K562 (cell line): ENCODE results near the gene UIMC1. TPM values are rescaled to one million over a fixed set of nuclear protein-coding genes. Genes with fewer than 3 reads are reported as not detected.

Source experiments
- CHD7 ChIP-seq: fragments of 200-600 bp; sonication (generic); IDR thresholded peaks from one replicate; pipeline ENCODE4 v1.6.1; 2012; ENCODE audit warnings: mild to moderate bottlenecking, low read depth, low read length, inconsistent platforms
- GTF2F1 ChIP-seq: IDR thresholded peaks from 2 replicates; pipeline ENCODE4 v1.6.1; 2011; ENCODE audit warnings: low read depth, low read length, improper control_type of control experiment
- KLF1 ChIP-seq: fragments of 450-650 bp; IDR thresholded peaks from 2 replicates; pipeline ENCODE4 v1.6.1; 2016; ENCODE audit warnings: missing genetic modification characterization, missing compliant biosample characterization
- SRF ChIP-seq, 2 experiments: fragments of 250-450, 450-650 bp in 1 of 2; sonication (Bioruptor Pico) in 1 of 2; sonication (generic) in 1 of 2; formaldehyde crosslinking; IDR thresholded peaks; 2 replicates each; pipeline versions ENCODE4 v1.5.0 to v1.5.1; 2020 to 2022; ENCODE audit warnings: mild to moderate bottlenecking in 1 of 2, missing genetic modification reagents in 1 of 2
- TEAD2 ChIP-seq: fragments of 450-650 bp; IDR thresholded peaks from 2 replicates; pipeline ENCODE4 v1.6.1; 2016; ENCODE audit warnings: missing genetic modification characterization, control low read depth, missing compliant biosample characterization
- polyA plus RNA-seq, 8 experiments: library from polyadenylated mRNA; depleted of rRNA in 4 of 8; stranded (reverse) in 5 of 8; unstranded in 3 of 8; fragments of >200 nt; fragmentation: Nextera tagmentation in 2 of 8; fragmentation: Illumina TruSeq in 1 of 8; extraction: Ambion mirVana in 2 of 8; extraction: Trizol in 1 of 8; gene quantifications; 2 replicates each; pipeline versions ENCODE4 v1.2.1 to v1.2.3, GENCODE V29; 2011 to 2014; ENCODE audit warnings: inconsistent platforms in 1 of 8, missing spikeins in 1 of 8
- total RNA-seq, 7 experiments: library from RNA; depleted of rRNA in 6 of 7; stranded (reverse); fragments of >200 nt in 6 of 7; fragmentation: Illumina TruSeq in 2 of 7; extraction: Trizol in 2 of 7; gene quantifications; 2 replicates each; pipeline versions ENCODE4 v1.2.1 to v1.2.3, GENCODE V29; 2011 to 2021; ENCODE audit warnings: low replicate concordance in 1 of 7
- TF ChIP-seq, protein P1 (sequence below): fragments of 450-650 bp; formaldehyde crosslinking; IDR thresholded peaks from 2 replicates; pipeline ENCODE4 v1.4.0; 2022; ENCODE audit warnings: missing genetic modification characterization

UIMC1 gene
- total and polyA plus RNA-seq, 9 of the 15 experiments (the other 6 are each of a cell fraction or from before 2014, with no cell fraction given): 14.9 to 51.7 (median 36.8) TPM

GRCh38 chr5:176952531-176953193 is 53.9 kb downstream of the UIMC1 start (continued):
- TF ChIP-seq CHD7 (no peak), KLF1 (tag) (no peak), GTF2F1 (no peak), TEAD2 (tag) (no peak), SRF (CRISPR knock-in tag; IDR thresholded peaks at IDR 0.05) (no peak)
- TF ChIP-seq, protein P1, sequence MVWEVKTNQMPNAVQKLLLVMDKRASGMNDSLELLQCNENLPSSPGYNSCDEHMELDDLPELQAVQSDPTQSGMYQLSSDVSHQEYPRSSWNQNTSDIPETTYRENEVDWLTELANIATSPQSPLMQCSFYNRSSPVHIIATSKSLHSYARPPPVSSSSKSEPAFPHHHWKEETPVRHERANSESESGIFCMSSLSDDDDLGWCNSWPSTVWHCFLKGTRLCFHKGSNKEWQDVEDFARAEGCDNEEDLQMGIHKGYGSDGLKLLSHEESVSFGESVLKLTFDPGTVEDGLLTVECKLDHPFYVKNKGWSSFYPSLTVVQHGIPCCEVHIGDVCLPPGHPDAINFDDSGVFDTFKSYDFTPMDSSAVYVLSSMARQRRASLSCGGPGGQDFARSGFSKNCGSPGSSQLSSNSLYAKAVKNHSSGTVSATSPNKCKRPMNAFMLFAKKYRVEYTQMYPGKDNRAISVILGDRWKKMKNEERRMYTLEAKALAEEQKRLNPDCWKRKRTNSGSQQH: no peak
- TF ChIP-seq, all 486 proteins: peak for 0
